Smooth muscle cell (in vitro differentiated cells): ENCODE data around the gene FJX1. TPM values are rescaled to one million over a fixed set of nuclear protein-coding genes. Genes with fewer than 3 reads are reported as not detected.

Experiments
- DNase-seq: peaks from one replicate; lab custom pipeline; 2025; ENCODE audit not compliant: unreplicated experiment; lab: John Stamatoyannopoulos, UW
- H2AFZ ChIP-seq: fragments of 200-600 bp; sonication (generic); 2 replicates; pipeline ENCODE4 v1.6.0; 2016; ENCODE audit warnings: antibody characterized with exemption, low read depth, mild to moderate bottlenecking
- H3F3A ChIP-seq: fragments of 200-600 bp; sonication (generic); 2 replicates; pipeline ENCODE4 v1.6.0; 2017; ENCODE audit warnings: antibody characterized with exemption, low read depth
- H3K27ac ChIP-seq: fragments of 200-600 bp; sonication (generic); 2 replicates; pipeline ENCODE4 v1.5.1; 2016; ENCODE audit warnings: low read depth, mild to moderate bottlenecking
- H3K27me3 ChIP-seq: fragments of 200-600 bp; sonication (generic); 2 replicates; pipeline ENCODE4 v1.6.1; 2016; ENCODE audit warnings: low read depth, mild to moderate bottlenecking
- H3K36me3 ChIP-seq: fragments of 200-600 bp; sonication (generic); 2 replicates; pipeline ENCODE4 v1.5.1; 2016; ENCODE audit warnings: low read depth
- H3K4me1 ChIP-seq: fragments of 200-600 bp; sonication (generic); 2 replicates; pipeline ENCODE4 v1.5.1; 2016; ENCODE audit warnings: low read depth
- H3K4me2 ChIP-seq: fragments of 200-600 bp; sonication (generic); 2 replicates; pipeline ENCODE4 v1.6.0; 2016; ENCODE audit warnings: mild to moderate bottlenecking
- H3K4me3 ChIP-seq: fragments of 200-600 bp; sonication (generic); 2 replicates; pipeline ENCODE4 v1.5.1; 2016; ENCODE audit warnings: mild to moderate bottlenecking
- H3K79me2 ChIP-seq: fragments of 200-600 bp; sonication (generic); 2 replicates; pipeline ENCODE4 v1.6.0; 2016; ENCODE audit warnings: low read depth, mild to moderate bottlenecking
- H3K9ac ChIP-seq: fragments of 200-600 bp; sonication (generic); 2 replicates; pipeline ENCODE4 v1.6.0; 2016; ENCODE audit warnings: low read depth
- H3K9me3 ChIP-seq: fragments of 200-600 bp; sonication (generic); replicated peaks from 2 replicates; pipeline ENCODE4 v1.5.1; 2016; ENCODE audit warnings: low read depth
- H4K20me1 ChIP-seq: fragments of 200-600 bp; sonication (generic); 2 replicates; pipeline ENCODE4 v1.6.0; 2016; ENCODE audit warnings: low read depth
- WGBS: methylation state at CpG from one replicate; pipeline ENCODE4 v1.1.7; 2016; ENCODE audit warnings: low lambda C conversion rate; 5-methylcytosine and 5-hydroxymethylcytosine counted together
- polyA plus RNA-seq: library from polyadenylated mRNA; unstranded; fragments of >200 nt; fragmentation: Nextera tagmentation; extraction: Ambion mirVana; gene quantifications from 2 replicates; pipeline ENCODE4 v1.2.1, GENCODE V29; 2016
- total RNA-seq: library from RNA; depleted of rRNA; stranded (reverse); fragments of >200 nt; gene quantifications from 2 replicates; pipeline ENCODE4 v1.2.3, GENCODE V29; 2014
- TF ChIP-seq, protein P1 (sequence below): fragments of 200-600 bp; sonication (generic); IDR thresholded peaks from 2 replicates; pipeline ENCODE4 v1.5.1; 2017; ENCODE audit warnings: borderline replicate concordance, mild to moderate bottlenecking, antibody characterized with exemption; ENCODE audit not compliant: insufficient read depth, poor library complexity, severe bottlenecking

The FJX1 gene
- total and polyA plus RNA-seq, 2 experiments from 2014 or later: 28.3 to 44.5 TPM

DNA sequence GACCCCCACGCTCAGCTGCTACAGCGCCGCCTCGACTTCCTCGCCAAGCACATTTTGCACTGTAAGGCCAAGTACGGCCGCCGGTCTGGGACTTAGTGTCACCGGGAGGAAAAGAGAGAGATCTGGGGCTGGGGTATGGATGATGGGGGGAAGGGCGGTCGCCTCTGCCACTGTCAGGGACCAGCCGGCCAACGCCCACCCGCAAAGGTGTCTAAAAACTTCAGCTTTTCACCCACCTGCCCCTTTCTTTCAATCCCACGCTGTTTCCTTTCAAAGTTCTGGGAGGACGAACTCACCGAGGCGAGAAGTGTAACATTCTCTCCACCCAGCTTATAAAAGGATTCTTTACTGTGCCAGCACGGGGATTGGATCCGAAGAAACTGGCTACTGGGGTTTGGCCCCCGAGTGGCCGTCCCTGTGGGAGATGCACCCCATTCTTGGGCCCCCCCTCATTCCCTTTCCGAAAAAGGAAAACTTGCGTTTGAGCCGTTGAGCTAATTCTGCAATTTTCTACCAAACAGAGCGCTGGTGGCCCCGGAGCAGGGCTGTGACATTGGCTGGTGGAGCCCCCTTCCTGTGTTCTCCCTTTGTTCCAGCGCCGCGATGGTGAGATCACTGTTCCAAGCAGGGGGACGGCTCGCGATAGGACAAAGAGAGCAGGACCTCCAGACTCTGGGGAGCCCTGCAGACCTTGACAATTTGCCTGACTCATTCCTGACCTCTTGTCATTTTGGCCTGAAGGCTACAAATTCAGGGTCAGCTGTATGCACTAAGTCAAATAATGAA, 1.8 kb downstream of the FJX1 start:
- H3K36me3 ChIP-seq: no peaks in the 10 kb centered on the region
- peak overlapping the region; percentile 93 for H3K27ac ChIP-seq
- peaks cover 3% of the 10 kb centered on the region for H4K20me1 ChIP-seq
- no peak for DNase-seq
- H3K79me2 ChIP-seq: peaks cover 23% of the 10 kb centered on the region
- H2AFZ ChIP-seq: peak overlapping the region; percentile 28
- TF ChIP-seq, protein P1, sequence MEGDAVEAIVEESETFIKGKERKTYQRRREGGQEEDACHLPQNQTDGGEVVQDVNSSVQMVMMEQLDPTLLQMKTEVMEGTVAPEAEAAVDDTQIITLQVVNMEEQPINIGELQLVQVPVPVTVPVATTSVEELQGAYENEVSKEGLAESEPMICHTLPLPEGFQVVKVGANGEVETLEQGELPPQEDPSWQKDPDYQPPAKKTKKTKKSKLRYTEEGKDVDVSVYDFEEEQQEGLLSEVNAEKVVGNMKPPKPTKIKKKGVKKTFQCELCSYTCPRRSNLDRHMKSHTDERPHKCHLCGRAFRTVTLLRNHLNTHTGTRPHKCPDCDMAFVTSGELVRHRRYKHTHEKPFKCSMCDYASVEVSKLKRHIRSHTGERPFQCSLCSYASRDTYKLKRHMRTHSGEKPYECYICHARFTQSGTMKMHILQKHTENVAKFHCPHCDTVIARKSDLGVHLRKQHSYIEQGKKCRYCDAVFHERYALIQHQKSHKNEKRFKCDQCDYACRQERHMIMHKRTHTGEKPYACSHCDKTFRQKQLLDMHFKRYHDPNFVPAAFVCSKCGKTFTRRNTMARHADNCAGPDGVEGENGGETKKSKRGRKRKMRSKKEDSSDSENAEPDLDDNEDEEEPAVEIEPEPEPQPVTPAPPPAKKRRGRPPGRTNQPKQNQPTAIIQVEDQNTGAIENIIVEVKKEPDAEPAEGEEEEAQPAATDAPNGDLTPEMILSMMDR: no peak
- peaks cover 29% of the 10 kb centered on the region for H3F3A ChIP-seq
- peaks cover 66% of the 10 kb centered on the region for H3K4me1 ChIP-seq
- H3K4me3 ChIP-seq: peak overlapping the region; percentile 64
- peak overlapping the region; percentile 63 for H3K9ac ChIP-seq
- WGBS: 2% methylated on average over 33 of the region's 33 CpGs
- no peaks in the 10 kb centered on the region for H3K27me3 ChIP-seq
- H3K4me2 ChIP-seq: peak overlapping the region; percentile 93
- H3K9me3 ChIP-seq: no peaks in the 10 kb centered on the region

DNA sequence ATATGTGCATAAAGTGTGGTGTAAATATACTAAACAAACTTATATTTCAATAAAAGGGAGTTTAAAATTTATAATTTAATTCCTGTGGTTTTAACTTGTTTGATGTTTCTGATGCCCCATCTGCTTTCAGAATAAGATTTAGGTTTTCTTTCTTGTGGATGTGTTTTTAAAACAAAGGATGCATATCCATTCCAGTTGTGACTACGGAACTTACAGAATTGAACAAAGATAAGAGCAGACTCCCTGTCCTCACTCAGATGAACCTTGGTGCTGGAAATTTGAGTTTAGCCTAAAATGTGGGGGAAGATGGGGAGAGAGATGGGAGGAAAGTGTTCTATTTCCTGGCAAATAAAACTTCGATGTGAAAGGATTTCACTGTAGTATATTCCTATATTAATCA, 2.5 kb downstream of the FJX1 start:
- Histone ChIP-seq H4K20me1 (peaks cover 3% of the 10 kb centered on the region), H3F3A (peaks cover 30% of the 10 kb centered on the region), H3K4me1 (peaks cover 59% of the 10 kb centered on the region), H3K4me2 (peak overlapping the region; percentile 93), H3K9ac (peak overlapping the region; percentile 63), H2AFZ (no peak overlapping the region), H3K27me3 (no peaks in the 10 kb centered on the region), H3K4me3 (peak overlapping the region; percentile 64), H3K79me2 (peaks cover 23% of the 10 kb centered on the region), H3K9me3 (no peaks in the 10 kb centered on the region), H3K27ac (peak overlapping the region; percentile 93), H3K36me3 (no peaks in the 10 kb centered on the region)
- 50% methylated on average over 2 of the region's 2 CpGs for WGBS
- TF ChIP-seq, protein P1: no peak
- DNase-seq: no peak

DNA sequence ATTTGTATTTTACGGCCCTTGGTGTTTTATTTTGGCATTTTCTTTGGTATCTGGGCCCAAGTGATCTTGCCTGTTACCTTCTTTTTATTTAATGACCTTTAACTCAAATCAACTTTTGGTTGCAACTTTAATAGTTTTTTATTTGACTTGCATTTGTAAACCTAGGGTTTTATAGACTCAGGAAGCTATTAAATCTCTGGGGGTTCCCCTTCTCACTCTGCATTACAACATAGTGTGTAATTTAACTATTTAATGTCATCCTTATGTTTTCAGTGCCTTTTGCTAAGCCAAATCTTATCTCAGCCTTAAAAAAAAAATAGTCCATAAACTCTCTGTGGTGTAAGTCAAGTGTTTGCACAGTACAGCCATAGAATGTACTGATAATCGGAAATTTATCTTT, 3.4 kb downstream of the FJX1 start:
- peaks cover 23% of the 10 kb centered on the region for H3K79me2 ChIP-seq
- H3K4me1 ChIP-seq: peaks cover 53% of the 10 kb centered on the region
- WGBS: 32% methylated on average over 2 of the region's 2 CpGs
- H4K20me1 ChIP-seq: peaks cover 3% of the 10 kb centered on the region
- H3F3A ChIP-seq: peaks cover 29% of the 10 kb centered on the region
- peak overlapping the region; percentile 93 for H3K27ac ChIP-seq
- H3K36me3 ChIP-seq: no peaks in the 10 kb centered on the region
- no peak for DNase-seq
- H3K9ac ChIP-seq: peak overlapping the region; percentile 63
- no peaks in the 10 kb centered on the region for H3K9me3 ChIP-seq
- H3K4me2 ChIP-seq: peak overlapping the region; percentile 93
- H2AFZ ChIP-seq: no peak overlapping the region
- H3K27me3 ChIP-seq: no peaks in the 10 kb centered on the region
- H3K4me3 ChIP-seq: peak overlapping the region; percentile 64
- TF ChIP-seq, protein P1: no peak
